ENCODE results near the gene FNIP2.

DNA sequence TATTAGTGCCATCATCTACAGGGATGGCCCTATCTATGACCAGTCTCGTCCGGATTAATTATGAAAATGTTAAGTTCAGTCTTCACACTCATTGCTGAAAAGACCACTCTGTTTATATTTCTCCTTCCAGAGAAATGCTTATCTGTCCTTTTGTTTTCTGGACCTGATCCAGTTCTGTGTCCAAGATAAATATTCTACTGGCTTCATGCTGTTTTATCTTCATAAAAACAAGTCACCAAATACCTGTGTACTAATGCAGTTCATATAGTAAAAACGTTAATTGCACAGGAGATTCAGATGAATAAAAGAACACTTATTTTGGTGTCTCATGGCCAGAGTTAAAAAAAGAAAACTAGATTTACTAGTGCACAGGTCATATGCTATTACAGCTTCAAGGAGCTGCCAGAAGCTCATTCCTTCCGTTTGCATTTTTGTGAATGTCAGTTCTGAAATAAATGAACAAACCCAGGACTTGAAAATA lies 17.3 kb downstream of the FNIP2 start:
- TF ChIP-seq, protein P1, sequence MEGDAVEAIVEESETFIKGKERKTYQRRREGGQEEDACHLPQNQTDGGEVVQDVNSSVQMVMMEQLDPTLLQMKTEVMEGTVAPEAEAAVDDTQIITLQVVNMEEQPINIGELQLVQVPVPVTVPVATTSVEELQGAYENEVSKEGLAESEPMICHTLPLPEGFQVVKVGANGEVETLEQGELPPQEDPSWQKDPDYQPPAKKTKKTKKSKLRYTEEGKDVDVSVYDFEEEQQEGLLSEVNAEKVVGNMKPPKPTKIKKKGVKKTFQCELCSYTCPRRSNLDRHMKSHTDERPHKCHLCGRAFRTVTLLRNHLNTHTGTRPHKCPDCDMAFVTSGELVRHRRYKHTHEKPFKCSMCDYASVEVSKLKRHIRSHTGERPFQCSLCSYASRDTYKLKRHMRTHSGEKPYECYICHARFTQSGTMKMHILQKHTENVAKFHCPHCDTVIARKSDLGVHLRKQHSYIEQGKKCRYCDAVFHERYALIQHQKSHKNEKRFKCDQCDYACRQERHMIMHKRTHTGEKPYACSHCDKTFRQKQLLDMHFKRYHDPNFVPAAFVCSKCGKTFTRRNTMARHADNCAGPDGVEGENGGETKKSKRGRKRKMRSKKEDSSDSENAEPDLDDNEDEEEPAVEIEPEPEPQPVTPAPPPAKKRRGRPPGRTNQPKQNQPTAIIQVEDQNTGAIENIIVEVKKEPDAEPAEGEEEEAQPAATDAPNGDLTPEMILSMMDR (conservative IDR thresholded peaks at IDR 0.05; ENCODE audit: low read length), result no peak
- no peak for TF ChIP-seq EZH2phosphoT487 (IDR thresholded peaks at IDR 0.05; ENCODE audit: borderline replicate concordance, low read depth, low read length)

All from OCI-LY7 (cell line).